GM12865 (cell line): ENCODE data around the gene WIPF1.

ENCODE experiments used
- DNase-seq: peaks from one replicate; pipeline ENCODE4 v3.0.0; 2010; ENCODE audit warnings: low read depth
- H3K4me3 ChIP-seq: 2 replicates; pipeline ENCODE4 v1.5.1; 2011; ENCODE audit warnings: mild to moderate bottlenecking, low read depth, low read length, control low read depth
- TF ChIP-seq, protein P1 (sequence below): IDR thresholded peaks from 2 replicates; pipeline ENCODE4 v1.5.1; 2011; ENCODE audit warnings: low read length, control low read depth, low read depth, inconsistent platforms; ENCODE audit not compliant: insufficient read depth; ENCODE audit errors: missing control alignments

The WIPF1 gene

DNA sequence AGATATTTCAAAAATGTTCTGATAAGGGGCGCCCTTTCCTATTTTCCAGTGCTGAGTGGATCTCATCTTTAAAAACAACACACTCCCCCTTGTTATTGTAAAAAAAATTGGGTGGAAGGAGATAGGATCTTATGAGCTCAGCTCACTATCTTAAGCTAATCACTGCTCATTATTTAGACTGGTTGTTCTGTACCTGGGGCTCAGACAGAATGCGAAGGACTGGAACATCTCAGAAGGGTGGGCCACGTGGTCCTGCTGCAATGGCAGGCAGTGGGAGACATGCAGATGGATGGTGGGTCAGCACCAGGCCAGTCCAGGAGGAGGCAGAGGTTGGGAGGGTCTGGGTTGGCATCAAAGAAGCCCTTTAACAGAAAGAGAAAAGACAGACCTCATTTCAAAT, 62.5 kb downstream of the WIPF1 start:
- no peak overlapping the region for H3K4me3 ChIP-seq
- TF ChIP-seq, protein P1, sequence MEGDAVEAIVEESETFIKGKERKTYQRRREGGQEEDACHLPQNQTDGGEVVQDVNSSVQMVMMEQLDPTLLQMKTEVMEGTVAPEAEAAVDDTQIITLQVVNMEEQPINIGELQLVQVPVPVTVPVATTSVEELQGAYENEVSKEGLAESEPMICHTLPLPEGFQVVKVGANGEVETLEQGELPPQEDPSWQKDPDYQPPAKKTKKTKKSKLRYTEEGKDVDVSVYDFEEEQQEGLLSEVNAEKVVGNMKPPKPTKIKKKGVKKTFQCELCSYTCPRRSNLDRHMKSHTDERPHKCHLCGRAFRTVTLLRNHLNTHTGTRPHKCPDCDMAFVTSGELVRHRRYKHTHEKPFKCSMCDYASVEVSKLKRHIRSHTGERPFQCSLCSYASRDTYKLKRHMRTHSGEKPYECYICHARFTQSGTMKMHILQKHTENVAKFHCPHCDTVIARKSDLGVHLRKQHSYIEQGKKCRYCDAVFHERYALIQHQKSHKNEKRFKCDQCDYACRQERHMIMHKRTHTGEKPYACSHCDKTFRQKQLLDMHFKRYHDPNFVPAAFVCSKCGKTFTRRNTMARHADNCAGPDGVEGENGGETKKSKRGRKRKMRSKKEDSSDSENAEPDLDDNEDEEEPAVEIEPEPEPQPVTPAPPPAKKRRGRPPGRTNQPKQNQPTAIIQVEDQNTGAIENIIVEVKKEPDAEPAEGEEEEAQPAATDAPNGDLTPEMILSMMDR, result no peak
- DNase-seq, result no peak

DNA sequence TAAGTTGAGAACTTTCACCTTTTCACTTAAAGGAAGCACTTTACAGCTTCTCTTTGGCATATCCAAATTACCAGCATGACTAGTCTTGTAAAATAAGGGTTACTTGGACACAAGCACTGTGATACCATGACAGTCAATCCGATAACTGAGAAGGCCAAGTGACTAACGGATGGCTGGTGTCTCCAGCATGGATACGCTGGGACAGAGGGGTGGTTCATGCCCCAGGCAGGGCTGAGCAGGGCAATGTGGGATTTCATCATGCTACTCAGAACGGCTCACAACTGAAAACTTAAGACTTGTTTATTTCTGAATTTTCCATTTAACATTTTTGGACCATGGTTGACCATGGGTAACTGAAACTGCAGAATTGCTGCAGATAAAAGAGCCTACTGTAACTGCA, 67.7 kb downstream of the WIPF1 start:
- DNase-seq, result no peak
- no peak overlapping the region for H3K4me3 ChIP-seq
- TF ChIP-seq, protein P1, result no peak

DNA sequence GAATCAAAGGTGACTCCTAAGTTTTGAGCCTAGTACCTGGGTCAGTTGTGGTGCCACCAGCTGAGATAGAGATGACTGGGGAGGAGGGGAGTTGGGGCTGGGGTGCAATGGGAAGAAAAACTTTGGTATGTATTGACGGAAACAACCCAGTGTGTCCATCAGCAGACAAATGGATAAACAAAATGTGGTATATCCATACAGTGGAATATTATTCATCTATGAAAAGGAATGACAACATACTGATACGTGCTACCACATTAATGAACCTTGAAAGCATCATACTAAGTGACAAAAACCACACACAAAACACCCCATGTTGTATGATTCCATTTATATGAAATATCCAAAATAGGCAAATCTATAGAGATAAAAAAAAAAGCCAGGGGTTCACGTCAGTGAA, 69.6 kb downstream of the WIPF1 start:
- TF ChIP-seq, protein P1, result no peak
- no peak overlapping the region for H3K4me3 ChIP-seq
- DNase-seq, result no peak

DNA sequence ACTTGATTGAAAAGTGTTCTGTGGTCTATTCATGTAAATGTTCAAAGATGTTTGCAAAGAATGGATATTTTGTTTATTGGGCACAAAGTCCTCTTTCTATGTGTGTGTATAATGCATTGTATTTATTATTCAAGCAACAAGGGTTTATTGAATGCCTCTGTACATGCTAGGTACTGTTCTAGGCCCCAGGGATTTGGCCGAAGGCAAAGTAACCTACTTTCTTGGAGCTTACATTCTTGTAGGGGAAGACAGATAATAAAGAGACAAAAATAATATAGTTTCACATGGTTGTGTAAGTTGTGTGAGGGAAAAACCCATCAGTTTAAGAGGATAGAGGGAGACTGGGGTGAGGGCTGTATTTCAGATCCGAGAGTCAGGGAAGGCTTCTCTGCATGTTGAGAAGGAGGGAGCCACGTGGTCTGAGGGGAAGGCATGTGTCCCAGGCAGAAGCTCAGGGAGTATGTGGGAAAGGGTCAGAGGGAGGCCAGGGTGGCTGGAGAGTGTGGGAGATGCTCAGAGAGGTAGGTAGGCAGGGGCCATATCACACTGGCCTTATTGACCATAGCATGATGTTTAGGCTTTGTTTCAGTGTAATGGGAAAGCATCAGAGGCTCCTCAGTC, 70.4 kb downstream of the WIPF1 start:
- DNase-seq, result no peak
- no peak overlapping the region for H3K4me3 ChIP-seq
- TF ChIP-seq, protein P1, result no peak

DNA sequence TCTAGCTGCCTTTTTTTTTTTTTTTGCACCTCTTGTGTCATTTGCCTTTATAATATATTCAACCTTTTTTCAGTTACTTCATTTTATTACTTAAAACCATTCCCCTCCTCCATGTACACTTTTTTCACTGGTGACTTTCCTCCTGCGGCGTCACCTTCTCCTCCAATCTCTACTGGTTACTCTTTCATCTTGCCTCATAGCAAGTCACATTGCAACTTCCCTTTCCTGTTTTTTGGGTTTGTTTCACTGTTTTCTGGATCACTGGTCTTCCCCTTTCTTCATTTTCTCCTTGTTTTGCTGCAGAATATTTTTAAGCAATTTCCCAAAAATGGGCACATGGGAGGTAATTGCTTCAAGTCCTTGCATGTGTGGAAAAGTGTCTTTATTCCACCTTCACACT, 73.1 kb downstream of the WIPF1 start:
- TF ChIP-seq, protein P1, result no peak
- DNase-seq, result no peak
- no peak overlapping the region for H3K4me3 ChIP-seq

DNA sequence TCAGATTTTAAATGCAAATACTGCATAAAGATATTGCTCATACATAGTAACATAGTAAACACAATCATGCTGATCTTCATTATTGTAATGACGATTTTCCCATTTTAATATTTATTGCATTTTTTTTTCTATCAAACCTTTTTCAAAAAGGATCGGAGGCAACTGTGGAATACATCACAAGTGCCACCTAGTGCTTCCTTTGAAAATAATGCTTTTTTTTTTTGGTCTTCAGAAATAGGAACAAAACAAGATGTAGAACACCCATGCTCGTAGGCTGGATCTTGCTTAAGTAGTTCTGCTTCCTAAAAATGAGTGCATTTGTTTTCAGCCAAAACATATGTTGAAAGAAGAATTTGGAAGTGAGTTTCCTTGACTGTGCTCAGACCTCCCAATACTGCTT, 75.1 kb downstream of the WIPF1 start:
- DNase-seq, result peak; percentile 13
- TF ChIP-seq, protein P1, result peak; percentile 17
- H3K4me3 ChIP-seq, result no peak overlapping the region

DNA sequence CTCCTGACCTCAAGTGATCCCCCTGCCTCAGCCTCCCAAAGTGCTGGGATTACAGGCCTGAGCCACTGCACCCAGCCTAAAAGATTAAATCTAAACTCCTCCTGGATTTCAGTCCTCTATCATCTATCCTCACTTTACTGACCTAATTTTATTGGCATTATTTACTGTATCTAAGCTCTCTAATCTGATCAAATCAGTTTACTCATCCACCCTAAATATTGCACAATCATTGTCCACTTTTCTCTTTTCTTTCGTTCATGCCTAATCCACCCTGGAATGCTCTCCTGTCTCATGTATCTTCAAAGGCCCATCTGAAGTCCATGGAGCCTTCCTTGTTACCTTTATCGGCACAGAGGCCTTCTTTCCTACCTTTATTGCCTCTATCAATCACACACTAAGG, 79.2 kb downstream of the WIPF1 start:
- DNase-seq, result no peak
- H3K4me3 ChIP-seq, result no peak overlapping the region
- TF ChIP-seq, protein P1, result no peak
